Measurements from ENCODE around the gene SNED1.

The SNED1 gene

DNA sequence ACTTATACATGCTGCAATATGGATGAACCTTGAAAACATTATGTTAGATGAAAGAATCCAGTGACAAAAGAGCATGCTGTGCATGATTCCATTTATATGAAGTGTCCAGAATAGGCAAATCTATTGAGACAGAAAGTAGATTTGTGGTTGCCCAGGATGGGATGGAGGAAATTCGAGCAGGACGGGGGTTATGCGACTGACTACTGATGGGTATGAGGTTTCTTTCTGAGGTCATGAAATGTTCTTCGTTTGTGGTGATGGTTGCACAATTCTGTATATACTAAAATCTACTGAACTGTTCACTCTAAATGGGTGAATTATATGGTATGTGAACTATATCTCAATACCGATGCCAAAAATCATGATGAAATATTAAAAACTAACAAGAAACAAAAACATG, 122.6 kb downstream of the SNED1 start:
- Histone ChIP-seq H4K20me1 (ENCODE audit: insufficient read depth, low read length) (peaks cover 5% of the 10 kb centered on the region; the same call in 1 of the 2 replicates), H3K9me3 (ENCODE audit: insufficient read depth, low read length, severe bottlenecking) (no peaks in the 10 kb centered on the region), H3K36me3 (ENCODE audit: insufficient read depth, low read length) (peaks cover 54% of the 10 kb centered on the region), H3K27ac (ENCODE audit: low read length) (no peak overlapping the region), H3K4me2 (ENCODE audit: insufficient read depth, low read length) (no peak overlapping the region), H2AFZ (ENCODE audit: low read depth, low read length) (no peak overlapping the region), H3K4me3 (ENCODE audit: low read depth in 1 of 2, low read length in 2 of 2) (no peak overlapping the region), H3K4me1 (ENCODE audit: insufficient read depth, low read length) (no peaks in the 10 kb centered on the region), H3K9ac (ENCODE audit: low read depth, low read length) (no peak overlapping the region), H3K79me2 (ENCODE audit: insufficient read depth, low read length) (no peaks in the 10 kb centered on the region), H3K27me3 (ENCODE audit: insufficient read depth, low read length, poor library complexity) (no peaks in the 10 kb centered on the region)
- no peak for TF ChIP-seq EZH2 (IDR thresholded peaks at IDR 0.05; ENCODE audit: borderline replicate concordance, low read depth, low read length, severe bottlenecking)
- TF ChIP-seq, protein P1, sequence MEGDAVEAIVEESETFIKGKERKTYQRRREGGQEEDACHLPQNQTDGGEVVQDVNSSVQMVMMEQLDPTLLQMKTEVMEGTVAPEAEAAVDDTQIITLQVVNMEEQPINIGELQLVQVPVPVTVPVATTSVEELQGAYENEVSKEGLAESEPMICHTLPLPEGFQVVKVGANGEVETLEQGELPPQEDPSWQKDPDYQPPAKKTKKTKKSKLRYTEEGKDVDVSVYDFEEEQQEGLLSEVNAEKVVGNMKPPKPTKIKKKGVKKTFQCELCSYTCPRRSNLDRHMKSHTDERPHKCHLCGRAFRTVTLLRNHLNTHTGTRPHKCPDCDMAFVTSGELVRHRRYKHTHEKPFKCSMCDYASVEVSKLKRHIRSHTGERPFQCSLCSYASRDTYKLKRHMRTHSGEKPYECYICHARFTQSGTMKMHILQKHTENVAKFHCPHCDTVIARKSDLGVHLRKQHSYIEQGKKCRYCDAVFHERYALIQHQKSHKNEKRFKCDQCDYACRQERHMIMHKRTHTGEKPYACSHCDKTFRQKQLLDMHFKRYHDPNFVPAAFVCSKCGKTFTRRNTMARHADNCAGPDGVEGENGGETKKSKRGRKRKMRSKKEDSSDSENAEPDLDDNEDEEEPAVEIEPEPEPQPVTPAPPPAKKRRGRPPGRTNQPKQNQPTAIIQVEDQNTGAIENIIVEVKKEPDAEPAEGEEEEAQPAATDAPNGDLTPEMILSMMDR (IDR thresholded peaks at IDR 0.05; ENCODE audit: borderline replicate concordance, extremely low read depth, low read length, poor library complexity, severe bottlenecking), result no peak
- ATAC-seq (ENCODE audit: insufficient read depth, low read depth) (no peak), DNase-seq (no peak)

DNA sequence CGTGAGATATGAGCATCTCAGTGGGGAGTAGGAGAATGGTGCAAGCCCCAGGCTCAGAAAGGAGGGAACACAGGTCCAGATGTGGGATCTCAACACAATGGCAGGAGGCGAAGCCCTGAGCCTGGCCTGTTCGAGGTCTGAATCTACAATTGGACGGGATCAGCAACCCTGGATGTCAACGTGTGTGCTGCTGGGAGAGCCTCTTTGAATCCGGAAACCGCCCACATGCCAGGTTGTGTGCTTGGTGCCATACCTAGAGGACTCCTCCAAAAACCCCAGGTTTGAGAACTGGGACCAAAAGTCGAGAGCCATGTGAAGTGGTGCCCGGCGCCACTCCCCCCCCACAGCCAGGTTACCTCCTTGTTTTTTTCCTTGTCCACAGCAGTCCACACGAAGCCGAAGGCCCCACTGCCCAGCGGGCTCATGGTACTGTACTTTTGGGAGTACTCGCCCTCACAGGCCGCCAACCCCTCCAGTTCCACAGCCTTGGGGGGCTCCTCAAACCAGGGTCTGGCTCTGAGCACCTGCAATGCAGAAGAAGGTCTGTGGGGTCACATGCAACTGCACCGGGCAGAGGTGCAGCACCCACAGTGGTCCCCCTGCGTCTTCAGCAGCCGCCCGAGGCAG, 124.1 kb downstream of the SNED1 start:
- no peak overlapping the region for H3K4me3 ChIP-seq (ENCODE audit: low read depth in 1 of 2, low read length in 2 of 2)
- H2AFZ ChIP-seq (ENCODE audit: low read depth, low read length), result no peak overlapping the region
- H3K9me3 ChIP-seq (ENCODE audit: insufficient read depth, low read length, severe bottlenecking), result no peaks in the 10 kb centered on the region
- H3K9ac ChIP-seq (ENCODE audit: low read depth, low read length), result no peak overlapping the region
- no peak overlapping the region for H3K27ac ChIP-seq (ENCODE audit: low read length)
- H3K4me2 ChIP-seq (ENCODE audit: insufficient read depth, low read length), result no peak overlapping the region
- H3K36me3 ChIP-seq (ENCODE audit: insufficient read depth, low read length), result peaks cover 56% of the 10 kb centered on the region
- ATAC-seq (ENCODE audit: insufficient read depth, low read depth) (no peak), DNase-seq (no peak)
- H3K79me2 ChIP-seq (ENCODE audit: insufficient read depth, low read length), result no peaks in the 10 kb centered on the region
- H3K4me1 ChIP-seq (ENCODE audit: insufficient read depth, low read length), result no peaks in the 10 kb centered on the region
- no peaks in the 10 kb centered on the region for H3K27me3 ChIP-seq (ENCODE audit: insufficient read depth, low read length, poor library complexity)
- 0 out of 2 replicates have a peak, but pooled peaks cover 3% of the 10 kb centered on the region for H4K20me1 ChIP-seq (ENCODE audit: insufficient read depth, low read length)
- no peak for TF ChIP-seq EZH2 (IDR thresholded peaks at IDR 0.05; ENCODE audit: borderline replicate concordance, low read depth, low read length, severe bottlenecking)
- TF ChIP-seq, protein P1 (IDR thresholded peaks at IDR 0.05; ENCODE audit: borderline replicate concordance, extremely low read depth, low read length, poor library complexity, severe bottlenecking), result no peak

DNA sequence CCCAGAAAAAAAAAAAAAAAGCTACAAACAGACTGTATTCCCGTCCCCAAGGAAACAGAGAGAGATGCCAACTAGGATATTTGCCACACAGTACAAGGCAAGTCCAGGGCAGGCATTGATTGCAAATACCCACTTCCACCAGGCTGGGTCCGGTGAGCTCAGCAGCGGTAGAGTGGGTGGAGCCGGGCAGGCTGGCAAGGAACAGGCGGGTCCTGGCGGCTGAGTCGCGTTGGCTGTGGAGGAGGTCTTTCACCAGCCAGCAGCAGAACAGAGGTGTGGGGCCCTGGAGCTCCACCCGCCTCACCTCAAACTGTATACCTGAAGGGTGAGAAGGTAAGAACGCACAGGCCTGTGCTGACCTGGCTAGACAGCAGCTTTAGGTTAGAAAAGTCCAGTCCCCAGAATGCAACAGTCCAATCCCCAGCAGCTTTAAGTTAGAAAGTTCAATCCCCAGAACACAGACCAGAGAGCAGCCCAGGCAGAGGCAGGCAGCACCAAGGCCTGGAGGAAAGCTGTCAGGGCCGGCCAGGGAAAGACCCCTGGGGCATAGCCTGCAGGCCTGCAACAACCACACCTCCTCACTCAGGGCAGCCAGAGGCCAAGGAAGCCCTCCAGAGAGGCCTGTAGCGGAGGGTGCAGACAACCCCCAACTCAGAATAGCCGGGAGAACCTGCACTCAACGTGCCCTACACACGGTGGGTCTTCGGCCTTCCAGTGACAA, 125.6 kb downstream of the SNED1 start:
- no peak overlapping the region for H3K27ac ChIP-seq (ENCODE audit: low read length)
- H3K4me2 ChIP-seq (ENCODE audit: insufficient read depth, low read length), result no peak overlapping the region
- no peak overlapping the region for H3K4me3 ChIP-seq (ENCODE audit: low read depth in 1 of 2, low read length in 2 of 2)
- no peaks in the 10 kb centered on the region for H3K4me1 ChIP-seq (ENCODE audit: insufficient read depth, low read length)
- 0 out of 2 replicates have a peak, but pooled peaks cover 3% of the 10 kb centered on the region for H4K20me1 ChIP-seq (ENCODE audit: insufficient read depth, low read length)
- DNase-seq (no peak), ATAC-seq (ENCODE audit: insufficient read depth, low read depth) (peak; percentile 37; the same call in 1 of the 3 replicates)
- no peaks in the 10 kb centered on the region for H3K79me2 ChIP-seq (ENCODE audit: insufficient read depth, low read length)
- H3K9me3 ChIP-seq (ENCODE audit: insufficient read depth, low read length, severe bottlenecking), result no peaks in the 10 kb centered on the region
- peaks cover 61% of the 10 kb centered on the region for H3K36me3 ChIP-seq (ENCODE audit: insufficient read depth, low read length)
- no peak overlapping the region for H3K9ac ChIP-seq (ENCODE audit: low read depth, low read length)
- H3K27me3 ChIP-seq (ENCODE audit: insufficient read depth, low read length, poor library complexity), result no peaks in the 10 kb centered on the region
- H2AFZ ChIP-seq (ENCODE audit: low read depth, low read length), result no peak overlapping the region
- TF ChIP-seq, protein P1 (IDR thresholded peaks at IDR 0.05; ENCODE audit: borderline replicate concordance, extremely low read depth, low read length, poor library complexity, severe bottlenecking), result no peak
- no peak for TF ChIP-seq EZH2 (IDR thresholded peaks at IDR 0.05; ENCODE audit: borderline replicate concordance, low read depth, low read length, severe bottlenecking)
